Activated CD4-positive, alpha-beta T cell treated with anti-CD3 and anti-CD28 coated beads, Interleukin-2, amount 50 U/mL, for 24 hours (primary cell): ENCODE measurements around the gene ADAMTS2.

ENCODE experiments used
- DNase-seq, 2 donors: peaks; one replicate each; pipeline ENCODE4 v3.0.0-alpha.2; 2020; ENCODE audit warnings: low read depth in 1 of 2, low spot score in 1 of 2

The ADAMTS2 gene

GRCh38 chr5:179281694-179282093 is 63.6 kb downstream of the ADAMTS2 start:
- DNase-seq: no peak

GRCh38 chr5:179280095-179280490 is 65.2 kb downstream of the ADAMTS2 start:
- DNase-seq: no peak

GRCh38 chr5:179279347-179280094 is 65.7 kb downstream of the ADAMTS2 start:
- no peak for DNase-seq

GRCh38 chr5:179278546-179278945 is 66.7 kb downstream of the ADAMTS2 start:
- DNase-seq: no peak

GRCh38 chr5:179278119-179278518 is 67.1 kb downstream of the ADAMTS2 start:
- DNase-seq: no peak

- DNase-seq: no peak
Measured at GRCh38 chr5:179276838-179277395, 68.3 kb downstream of the ADAMTS2 start.

- no peak for DNase-seq
Measured at GRCh38 chr5:179275941-179276837, 69.1 kb downstream of the ADAMTS2 start.

GRCh38 chr5:179275381-179275878 is 69.8 kb downstream of the ADAMTS2 start:
- DNase-seq: no peak

GRCh38 chr5:179274321-179275315 is 70.6 kb downstream of the ADAMTS2 start:
- no peak for DNase-seq

GRCh38 chr5:179273441-179274145 is 71.7 kb downstream of the ADAMTS2 start:
- no peak for DNase-seq

GRCh38 chr5:179273073-179273435 is 72.2 kb downstream of the ADAMTS2 start:
- DNase-seq: no peak

- DNase-seq: no peak
Measured at GRCh38 chr5:179272326-179273072, 72.8 kb downstream of the ADAMTS2 start.

GRCh38 chr5:179271821-179272325 is 73.4 kb downstream of the ADAMTS2 start:
- DNase-seq: no peak

GRCh38 chr5:179271428-179271734 is 73.9 kb downstream of the ADAMTS2 start:
- no peak for DNase-seq

- no peak for DNase-seq
Measured at GRCh38 chr5:179270581-179271427, 74.5 kb downstream of the ADAMTS2 start.

GRCh38 chr5:179269781-179270543 is 75.3 kb downstream of the ADAMTS2 start:
- no peak for DNase-seq

GRCh38 chr5:179268966-179269693 is 76.1 kb downstream of the ADAMTS2 start:
- no peak for DNase-seq
